Mesendoderm (in vitro differentiated cells): Measurements from ENCODE around the gene TTLL6.

ENCODE experiments used
- DNase-seq: peaks from one replicate; pipeline ENCODE4 v3.0.0; 2013
- H2AK5ac ChIP-seq: 2 replicates; pipeline ENCODE4 v1.6.1; 2013; ENCODE audit warnings: low read length, inconsistent platforms
- H2BK120ac ChIP-seq: 2 replicates; pipeline ENCODE4 v1.6.1; 2013; ENCODE audit warnings: low read depth, mild to moderate bottlenecking, low read length, moderate library complexity, mixed read lengths
- H2BK15ac ChIP-seq: replicated peaks from 2 replicates; pipeline ENCODE4 v1.6.1; 2013; ENCODE audit warnings: low read depth, mild to moderate bottlenecking, moderate library complexity
- H2BK5ac ChIP-seq: 2 replicates; pipeline ENCODE4 v1.6.1; 2013; ENCODE audit warnings: low read length, inconsistent platforms
- H3K18ac ChIP-seq: 2 replicates; pipeline ENCODE4 v1.6.1; 2013; ENCODE audit warnings: mild to moderate bottlenecking, low read length, mixed read lengths
- H3K23ac ChIP-seq: one replicate; pipeline ENCODE4 v1.6.1; 2013; ENCODE audit warnings: low read length
- H3K27ac ChIP-seq: 2 replicates; pipeline ENCODE4 v1.5.1; 2013; ENCODE audit warnings: low read depth, mild to moderate bottlenecking, inconsistent platforms, low read length, moderate library complexity
- H3K27me3 ChIP-seq: 2 replicates; pipeline ENCODE4 v1.6.1; 2013; ENCODE audit warnings: low read length, control low read depth, mild to moderate bottlenecking, inconsistent platforms; ENCODE audit not compliant: insufficient read depth, poor library complexity
- H3K36me3 ChIP-seq: 2 replicates; pipeline ENCODE4 v1.6.1; 2013; ENCODE audit warnings: low read length, inconsistent platforms; ENCODE audit not compliant: control insufficient read depth, insufficient read depth
- H3K4ac ChIP-seq: one replicate; pipeline ENCODE4 v1.6.1; 2013; ENCODE audit warnings: low read depth, mild to moderate bottlenecking, low read length, moderate library complexity
- H3K4me1 ChIP-seq: 2 replicates; pipeline ENCODE4 v1.6.1; 2013; ENCODE audit warnings: low read depth, low read length, inconsistent platforms; ENCODE audit not compliant: control insufficient read depth
- H3K4me2 ChIP-seq: 2 replicates; pipeline ENCODE4 v1.6.1; 2013; ENCODE audit warnings: low read length
- H3K4me3 ChIP-seq: 2 replicates; pipeline ENCODE4 v1.5.1; 2013; ENCODE audit warnings: mild to moderate bottlenecking, low read length
- H3K56ac ChIP-seq: one replicate; pipeline ENCODE4 v1.6.1; 2013; ENCODE audit warnings: low read length
- H3K79me1 ChIP-seq: 2 replicates; pipeline ENCODE4 v1.6.1; 2013; ENCODE audit warnings: low read length, inconsistent platforms
- H3K79me2 ChIP-seq: 2 replicates; pipeline ENCODE4 v1.6.1; 2013; ENCODE audit warnings: mild to moderate bottlenecking, low read length; ENCODE audit not compliant: control insufficient read depth, insufficient read depth
- H3K9ac ChIP-seq: 2 replicates; pipeline ENCODE4 v1.6.1; 2013; ENCODE audit warnings: low read length, inconsistent platforms
- H4K5ac ChIP-seq: one replicate; pipeline ENCODE4 v1.6.1; 2013; ENCODE audit warnings: low read length
- H4K8ac ChIP-seq: one replicate; pipeline ENCODE4 v1.6.1; 2013; ENCODE audit warnings: low read depth, mild to moderate bottlenecking, control low read depth, low read length, moderate library complexity
- WGBS: extraction: QIAGEN DNeasy Blood & Tissue Kit; methylation state at CpG from one replicate; pipeline ENCODE4 v1.1.7; 2013; ENCODE audit warnings: low lambda C conversion rate, missing lambda C conversion rate; ENCODE audit not compliant: insufficient coverage; ENCODE audit errors: extremely low coverage; 5-methylcytosine and 5-hydroxymethylcytosine counted together

TTLL6 gene

DNA sequence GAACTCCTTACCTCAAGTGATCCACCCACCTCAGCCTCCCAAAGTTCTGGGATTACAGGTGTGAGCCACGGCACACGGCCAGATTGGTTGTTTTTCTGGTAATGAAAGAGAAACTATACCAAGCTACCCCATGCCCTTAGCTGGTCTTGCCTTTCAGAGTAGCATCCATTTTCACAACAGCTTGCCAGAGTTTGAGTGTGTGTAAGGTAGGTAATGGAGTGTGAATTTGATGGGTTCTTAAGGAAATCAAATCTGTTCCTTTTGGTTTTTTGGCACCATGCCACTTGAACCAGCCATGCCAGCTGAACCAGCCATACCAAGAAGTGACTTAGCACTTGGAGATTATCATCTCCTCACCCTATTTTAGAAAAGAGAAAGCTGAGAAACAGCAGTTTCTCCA is 18.9 kb upstream of the TTLL6 start:
- no peak overlapping the region for H3K56ac ChIP-seq
- no peak overlapping the region for H3K9ac ChIP-seq
- no peak overlapping the region for H4K8ac ChIP-seq
- H3K79me2 ChIP-seq, result no peaks in the 10 kb centered on the region
- no peak overlapping the region for H4K5ac ChIP-seq
- DNase-seq, result no peak
- no peaks in the 10 kb centered on the region for H3K27me3 ChIP-seq
- H3K4me2 ChIP-seq, result no peak overlapping the region
- no peak overlapping the region for H3K23ac ChIP-seq
- H3K4ac ChIP-seq, result no peak overlapping the region
- no peak overlapping the region for H2BK15ac ChIP-seq
- H2BK5ac ChIP-seq, result no peak overlapping the region
- H3K18ac ChIP-seq, result no peak overlapping the region
- no peak overlapping the region for H2AK5ac ChIP-seq
- no peaks in the 10 kb centered on the region for H3K36me3 ChIP-seq
- H2BK120ac ChIP-seq, result no peak overlapping the region
- H3K27ac ChIP-seq, result no peak overlapping the region
- H3K4me1 ChIP-seq, result no peaks in the 10 kb centered on the region
- no peaks in the 10 kb centered on the region for H3K79me1 ChIP-seq
- H3K4me3 ChIP-seq, result no peak overlapping the region
- WGBS, result no CpG with 5 or more reads among the region's 2 CpGs

DNA sequence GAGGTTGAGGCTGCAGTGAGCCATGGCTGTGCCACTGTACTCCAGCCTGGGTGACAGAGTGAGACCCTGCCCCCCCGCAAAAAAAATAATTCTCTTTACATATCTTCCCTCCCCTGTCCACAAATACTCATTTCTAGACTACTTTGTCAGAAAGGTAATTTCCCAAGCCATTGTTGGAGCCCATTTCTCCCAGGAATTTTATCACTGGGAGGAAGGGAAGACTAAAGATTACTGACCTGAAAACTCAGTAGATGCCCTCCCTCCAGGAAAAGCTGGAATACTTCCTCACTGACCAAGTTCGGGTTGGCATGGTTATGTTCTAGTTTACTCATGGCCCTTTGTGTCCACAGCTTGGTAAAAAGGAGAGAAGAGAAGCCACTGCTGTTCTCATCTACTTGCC is 17.9 kb upstream of the TTLL6 start:
- Histone ChIP-seq H3K79me2 (no peaks in the 10 kb centered on the region), H3K9ac (no peak overlapping the region)
- no CpG with 5 or more reads among the region's 2 CpGs for WGBS

GRCh38 chr17:48831549-48831883 is 14.5 kb upstream of the TTLL6 start:
- H3K4me2 ChIP-seq, result peak overlapping the region; percentile 64
- peak overlapping the region; percentile 86 for H3K56ac ChIP-seq
- no peaks in the 10 kb centered on the region for H3K4me1 ChIP-seq
- no CpG with 5 or more reads among the region's 8 CpGs for WGBS
- H3K23ac ChIP-seq, result peak overlapping the region; percentile 7
- peak overlapping the region; percentile 70 for H3K9ac ChIP-seq
- H3K79me1 ChIP-seq, result no peaks in the 10 kb centered on the region
- H4K8ac ChIP-seq, result no peak overlapping the region
- H3K27ac ChIP-seq, result no peak overlapping the region
- H3K4ac ChIP-seq, result no peak overlapping the region
- no peaks in the 10 kb centered on the region for H3K27me3 ChIP-seq
- H2BK15ac ChIP-seq, result no peak overlapping the region
- no peak overlapping the region for H2BK120ac ChIP-seq
- H2BK5ac ChIP-seq, result no peak overlapping the region
- no peak for DNase-seq
- no peaks in the 10 kb centered on the region for H3K36me3 ChIP-seq
- H4K5ac ChIP-seq, result no peak overlapping the region
- H2AK5ac ChIP-seq, result no peak overlapping the region
- no peak overlapping the region for H3K18ac ChIP-seq
- H3K79me2 ChIP-seq, result no peaks in the 10 kb centered on the region
- peak overlapping the region; percentile 67 for H3K4me3 ChIP-seq

More for the DNA sequence above, 17.9 kb upstream of the TTLL6 start:
- Histone ChIP-seq H4K8ac (no peak overlapping the region), H3K4me1 (no peaks in the 10 kb centered on the region), H2BK5ac (no peak overlapping the region), H3K56ac (no peak overlapping the region), H3K4ac (no peak overlapping the region), H3K23ac (no peak overlapping the region), H3K36me3 (no peaks in the 10 kb centered on the region), H2BK120ac (no peak overlapping the region), H3K27ac (no peak overlapping the region), H3K4me3 (no peak overlapping the region), H2BK15ac (no peak overlapping the region), H3K18ac (no peak overlapping the region), H3K27me3 (no peaks in the 10 kb centered on the region), H2AK5ac (no peak overlapping the region), H4K5ac (no peak overlapping the region), H3K79me1 (no peaks in the 10 kb centered on the region), H3K4me2 (no peak overlapping the region)
- no peak for DNase-seq

GRCh38 chr17:48830840-48831548 is 14.0 kb upstream of the TTLL6 start, which contains the start of gene CALCOCO2:
TSS of gene CALCOCO2 (plus strand) at chr17:48831035. CDS start at chr17:48841708, 10,673 bp downstream.
- peak; percentile 92 for DNase-seq
- H3K36me3 ChIP-seq, result no peaks in the 10 kb centered on the region
- WGBS, result no CpG with 5 or more reads among the region's 48 CpGs
- H4K8ac ChIP-seq, result no peak within 1 kb of the TSS
- no peaks in the 10 kb centered on the region for H3K79me2 ChIP-seq
- no peak within 1 kb of the TSS for H3K27ac ChIP-seq
- peak within 1 kb of the TSS; percentile 86 for H3K56ac ChIP-seq
- no peak within 1 kb of the TSS for H2BK120ac ChIP-seq
- H3K4me3 ChIP-seq, result peak within 1 kb of the TSS; percentile 67
- H3K4me1 ChIP-seq, result no peaks in the 10 kb centered on the region
- H2BK15ac ChIP-seq, result no peak within 1 kb of the TSS
- no peak within 1 kb of the TSS for H3K18ac ChIP-seq
- H2BK5ac ChIP-seq, result no peak within 1 kb of the TSS
- no peaks in the 10 kb centered on the region for H3K27me3 ChIP-seq
- no peak within 1 kb of the TSS for H3K4ac ChIP-seq
- H2AK5ac ChIP-seq, result no peak within 1 kb of the TSS
- H3K79me1 ChIP-seq, result no peaks in the 10 kb centered on the region
- peak within 1 kb of the TSS; percentile 70 for H3K9ac ChIP-seq
- no peak within 1 kb of the TSS for H4K5ac ChIP-seq
- peak within 1 kb of the TSS; percentile 64 for H3K4me2 ChIP-seq
- H3K23ac ChIP-seq, result peak within 1 kb of the TSS; percentile 7

DNA sequence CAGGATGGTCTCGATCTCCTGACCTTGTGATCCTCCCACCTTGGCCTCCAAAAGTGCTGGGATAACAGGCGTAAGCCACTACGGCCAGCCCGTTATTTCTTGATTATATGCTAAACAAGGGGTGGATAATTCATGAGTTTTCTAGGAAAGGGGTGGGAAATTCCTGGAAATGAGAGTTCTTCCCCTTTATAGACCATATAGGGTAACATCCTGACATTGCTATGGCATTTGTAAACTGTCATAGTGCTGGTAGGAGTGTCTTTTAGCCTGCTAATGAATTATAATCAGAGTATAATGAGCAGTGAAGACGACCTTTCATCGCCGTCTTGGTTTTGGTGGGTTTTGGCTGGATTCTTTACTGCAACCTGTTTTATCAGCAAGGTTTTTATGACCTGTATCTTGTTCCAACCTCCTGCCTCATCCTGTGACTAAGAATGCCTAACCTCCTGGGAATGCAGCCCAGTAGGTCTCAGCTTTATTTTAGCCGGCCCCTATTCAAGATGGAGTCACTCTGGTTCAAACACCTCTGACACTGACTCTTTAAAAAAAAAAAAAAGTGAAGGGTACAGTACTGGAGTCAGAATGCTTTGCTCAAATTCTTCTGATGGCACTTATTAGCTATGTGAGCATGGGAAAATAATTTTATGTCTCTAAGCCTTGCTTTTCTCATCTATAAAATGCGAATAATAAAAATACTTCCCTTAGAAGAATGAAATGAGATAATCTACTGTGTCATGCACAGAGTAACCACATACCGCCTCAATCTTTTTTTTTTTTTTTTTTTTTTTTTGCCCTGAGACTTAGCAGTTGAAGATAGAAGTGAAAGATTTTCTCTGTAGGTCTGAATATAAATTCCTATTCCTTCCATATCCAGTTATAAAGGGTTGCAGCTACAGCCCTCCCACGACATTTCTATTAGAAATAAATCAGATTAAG is 8.7 kb upstream of the TTLL6 start:
- Histone ChIP-seq H3K56ac (no peak overlapping the region), H3K4ac (no peak overlapping the region), H2AK5ac (no peak overlapping the region), H3K79me1 (no peaks in the 10 kb centered on the region), H4K5ac (no peak overlapping the region), H2BK5ac (no peak overlapping the region), H3K79me2 (no peaks in the 10 kb centered on the region), H3K4me1 (no peaks in the 10 kb centered on the region), H2BK15ac (no peak overlapping the region), H2BK120ac (no peak overlapping the region), H3K4me2 (no peak overlapping the region), H3K23ac (no peak overlapping the region), H4K8ac (no peak overlapping the region), H3K27ac (no peak overlapping the region), H3K9ac (no peak overlapping the region), H3K18ac (no peak overlapping the region), H3K27me3 (no peaks in the 10 kb centered on the region), H3K4me3 (no peak overlapping the region), H3K36me3 (no peaks in the 10 kb centered on the region)
- no CpG with 5 or more reads among the region's 11 CpGs for WGBS
- peak; percentile 56 for DNase-seq
